ENCODE data around the gene LHFPL4.
A peak's percentile ranks its signal among the peaks of the same experiment; 100 is the strongest.
"Not testable (repeated sequence)": the region's sequence is repeated elsewhere in the genome, so short reads cannot be mapped to it uniquely, and the experiment has no call there.

Gene LHFPL4

DNA sequence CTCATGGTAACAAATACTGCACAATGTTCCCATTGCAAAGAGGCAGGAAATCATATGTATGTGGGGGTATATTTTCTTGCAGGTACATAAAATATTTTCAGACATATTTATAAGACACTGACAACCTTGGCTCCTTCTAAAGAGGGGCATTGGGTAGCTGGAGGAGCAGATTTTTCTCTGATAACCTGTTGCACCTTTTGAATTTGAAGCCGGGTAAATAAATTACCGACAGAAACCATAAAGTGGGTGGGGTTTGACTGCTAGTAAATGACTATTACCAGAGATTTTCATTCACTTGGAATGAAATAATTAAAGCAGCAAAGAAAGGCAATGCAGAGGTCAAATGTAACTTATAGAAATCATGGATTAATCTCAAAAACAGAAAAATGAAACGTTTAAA, 19.2 kb downstream of the LHFPL4 start:
- DNase-seq = no peak

DNA sequence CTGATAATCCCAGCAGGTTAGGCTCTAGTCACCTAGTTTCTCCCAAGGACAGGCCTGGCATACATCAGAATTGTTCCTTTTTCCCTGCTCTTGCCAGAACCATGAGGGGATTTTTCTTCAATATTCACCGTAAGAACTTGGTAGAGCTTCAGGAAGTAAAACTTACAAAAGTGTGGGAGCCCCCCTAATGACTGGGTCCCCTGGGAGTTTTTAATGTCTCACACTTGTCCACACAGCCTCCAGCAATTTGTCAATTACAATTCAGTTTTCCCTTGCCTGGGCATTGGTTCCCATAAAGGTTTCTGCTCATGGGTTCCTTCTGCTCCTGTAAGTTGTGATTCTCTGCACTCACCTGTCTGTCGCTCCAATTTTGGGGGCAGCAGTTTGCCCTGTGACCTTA, 28.5 kb downstream of the LHFPL4 start:
- no peak for DNase-seq

DNA sequence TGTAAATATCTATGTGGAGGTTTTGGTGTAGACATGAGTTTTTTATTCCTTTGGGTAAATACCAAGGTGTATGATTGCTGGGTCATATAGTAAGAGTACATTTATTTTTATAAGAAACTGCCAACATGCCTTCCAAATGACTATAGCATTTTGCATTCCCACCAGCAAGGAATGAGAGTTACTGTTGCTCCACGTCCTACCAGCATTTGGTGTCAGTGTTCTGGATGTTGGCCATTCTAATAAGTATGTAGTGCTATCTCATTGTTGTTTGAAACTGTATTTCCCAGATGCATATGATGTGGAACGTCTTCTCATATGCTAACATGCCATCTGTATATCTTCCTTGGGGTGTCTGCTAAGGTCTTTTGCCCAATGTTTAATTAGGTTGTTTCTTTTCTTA, 38.7 kb downstream of the LHFPL4 start:
- no peak for DNase-seq

DNA sequence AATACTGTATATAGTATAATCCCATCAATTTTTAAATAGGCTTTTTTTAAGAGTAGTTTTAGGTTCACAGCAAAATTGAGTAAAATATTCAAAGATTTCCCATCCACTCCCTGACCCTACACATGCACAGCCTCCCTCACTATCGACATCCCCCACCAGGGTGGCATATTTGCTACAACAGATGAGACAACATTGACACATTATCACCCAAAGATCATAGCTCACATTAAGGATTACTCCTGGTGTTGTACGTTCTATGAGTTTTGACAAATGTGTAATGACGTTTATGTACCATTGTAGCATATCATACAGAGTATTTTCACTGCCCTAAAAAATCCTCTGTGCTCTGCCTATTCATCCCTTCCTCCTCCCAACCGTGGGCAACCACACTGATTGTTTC, 39.3 kb downstream of the LHFPL4 start:
- no peak for DNase-seq

DNA sequence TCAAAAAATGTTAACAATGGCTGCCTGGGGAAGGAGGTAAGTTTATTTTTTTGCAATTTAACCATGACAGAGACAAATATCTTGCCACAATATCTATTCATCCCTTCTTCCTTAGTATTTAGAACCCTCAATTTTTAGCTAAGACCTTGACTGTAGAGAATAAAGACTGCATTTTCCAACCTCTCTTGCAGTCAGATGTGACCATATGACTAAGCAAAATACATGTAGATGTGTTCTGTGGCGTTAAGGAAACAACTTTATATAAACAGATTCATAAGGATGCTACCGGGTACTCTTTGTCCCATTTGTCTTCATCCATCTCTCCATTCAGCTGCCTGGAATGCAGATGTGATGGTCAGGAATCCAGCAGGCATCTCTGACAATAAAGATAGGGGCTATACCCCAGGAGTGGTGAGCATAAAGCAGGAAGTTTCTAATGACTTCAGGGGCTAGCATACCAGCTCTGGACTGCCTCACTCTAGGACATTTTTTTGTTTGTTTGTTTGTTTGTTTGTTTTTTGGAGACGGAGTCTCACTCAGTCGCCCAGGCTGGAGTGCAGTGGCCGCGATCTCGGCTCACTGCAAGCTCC, 41.1 kb downstream of the LHFPL4 start:
- DNase-seq = no peak

DNA sequence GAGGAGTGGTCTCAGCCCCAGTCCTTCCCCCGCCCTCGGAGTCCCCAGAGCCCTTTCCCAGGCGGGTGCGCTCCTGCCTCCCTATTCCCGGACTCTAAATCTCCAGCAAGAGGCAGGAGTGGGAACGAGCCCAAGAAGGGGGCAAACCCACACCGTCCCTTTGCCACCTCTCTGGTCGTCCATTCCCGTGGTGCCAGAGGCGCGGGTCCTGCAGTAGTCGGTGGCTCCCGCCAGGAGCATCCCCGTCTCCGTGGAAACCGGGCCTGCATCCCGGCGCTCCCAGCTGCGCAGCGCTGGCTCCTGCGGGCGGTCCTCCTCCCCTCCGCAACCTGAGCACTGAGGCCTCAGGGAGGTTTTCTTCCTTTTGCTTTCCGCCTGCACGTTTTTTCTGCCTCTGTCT, 44.8 kb downstream of the LHFPL4 start:
- DNase-seq = no peak

DNA sequence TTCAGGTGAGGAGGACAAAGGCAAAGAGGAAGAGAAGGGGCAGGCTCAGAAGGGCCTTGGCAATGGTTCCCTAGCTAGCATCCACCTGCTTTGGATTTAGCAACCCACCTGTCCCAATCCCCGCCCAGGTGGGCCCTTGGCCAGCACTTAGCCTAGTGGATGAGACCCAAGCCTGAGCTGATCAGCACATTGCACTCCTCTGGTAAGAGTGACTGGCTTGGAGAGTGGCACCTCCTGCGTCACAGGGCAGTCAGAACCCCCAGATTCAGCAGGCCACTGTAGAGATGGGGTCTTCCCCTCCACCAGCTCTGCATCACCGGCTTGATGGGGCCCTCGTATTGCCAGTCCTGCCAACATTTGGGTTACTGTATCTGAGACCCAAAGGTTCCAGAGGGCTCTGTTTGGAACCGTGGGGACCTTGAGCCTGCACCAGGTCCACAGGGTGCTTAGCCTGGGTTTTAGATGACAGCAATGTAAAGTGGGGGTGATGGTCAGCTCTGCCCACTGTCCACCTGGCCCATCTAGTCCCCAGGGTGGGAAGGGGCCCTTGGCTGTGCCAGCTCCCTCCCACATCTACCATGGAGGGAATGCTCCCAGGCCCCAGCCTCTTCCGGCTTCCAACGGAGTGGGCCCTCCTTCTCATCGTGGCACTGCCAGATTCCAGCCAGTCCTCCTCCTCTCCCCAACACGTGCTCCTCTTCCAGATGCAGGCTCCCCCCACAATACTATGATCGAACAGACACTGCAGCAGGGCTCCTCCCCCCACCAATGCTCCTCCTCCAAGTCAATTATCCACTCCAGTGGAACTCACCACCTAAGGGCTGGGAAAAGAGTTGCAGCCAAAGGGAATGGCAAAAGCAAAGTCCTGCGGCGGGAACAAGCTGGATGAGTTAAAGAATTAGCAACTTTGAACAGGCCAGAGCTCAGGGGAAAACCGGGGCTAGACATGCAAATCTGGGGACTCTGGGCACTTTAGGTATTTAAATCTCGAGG, 45.7 kb downstream of the LHFPL4 start:
- DNase-seq = no peak

DNA sequence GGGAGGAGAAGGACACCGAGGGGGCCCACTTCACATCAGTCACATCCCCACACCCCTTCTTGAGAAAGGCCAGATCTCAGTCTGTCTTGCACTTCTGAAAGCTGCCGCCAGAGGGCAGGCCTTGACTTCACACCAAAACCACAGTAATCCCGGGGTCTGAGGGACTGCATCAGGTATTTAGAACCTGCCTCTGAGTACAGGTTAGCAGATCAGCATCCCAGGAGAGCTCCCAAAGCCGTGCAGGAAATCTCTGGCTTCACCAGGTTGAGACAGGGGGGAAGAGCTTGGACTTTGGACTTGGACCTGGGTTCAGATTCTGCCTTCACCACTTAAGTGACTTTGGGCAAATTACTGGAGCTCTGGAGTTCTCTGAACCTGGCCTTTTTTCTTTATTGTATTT, 50.3 kb downstream of the LHFPL4 start:
- DNase-seq = peak; percentile 22

DNA sequence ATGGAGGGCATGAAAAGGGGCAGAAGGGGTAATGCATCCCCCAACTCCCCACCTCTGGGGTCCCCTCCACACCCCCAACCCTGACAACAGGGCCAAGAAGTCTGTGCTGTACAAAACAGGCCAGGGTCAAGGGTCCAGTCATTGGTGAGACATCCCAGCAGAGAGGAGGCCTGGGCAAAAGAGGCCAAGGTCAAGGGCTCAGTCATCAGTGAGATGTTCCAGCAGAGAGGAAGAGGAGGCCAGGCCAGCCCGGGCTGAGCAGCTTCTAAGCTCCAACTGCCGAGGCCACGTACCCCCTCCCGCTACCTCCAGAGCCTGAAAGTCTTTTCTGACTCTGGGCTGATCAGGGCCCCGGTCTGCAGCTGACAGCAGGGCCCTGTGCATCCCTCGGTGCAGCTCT, 52.4 kb downstream of the LHFPL4 start:
- DNase-seq = no peak

DNA sequence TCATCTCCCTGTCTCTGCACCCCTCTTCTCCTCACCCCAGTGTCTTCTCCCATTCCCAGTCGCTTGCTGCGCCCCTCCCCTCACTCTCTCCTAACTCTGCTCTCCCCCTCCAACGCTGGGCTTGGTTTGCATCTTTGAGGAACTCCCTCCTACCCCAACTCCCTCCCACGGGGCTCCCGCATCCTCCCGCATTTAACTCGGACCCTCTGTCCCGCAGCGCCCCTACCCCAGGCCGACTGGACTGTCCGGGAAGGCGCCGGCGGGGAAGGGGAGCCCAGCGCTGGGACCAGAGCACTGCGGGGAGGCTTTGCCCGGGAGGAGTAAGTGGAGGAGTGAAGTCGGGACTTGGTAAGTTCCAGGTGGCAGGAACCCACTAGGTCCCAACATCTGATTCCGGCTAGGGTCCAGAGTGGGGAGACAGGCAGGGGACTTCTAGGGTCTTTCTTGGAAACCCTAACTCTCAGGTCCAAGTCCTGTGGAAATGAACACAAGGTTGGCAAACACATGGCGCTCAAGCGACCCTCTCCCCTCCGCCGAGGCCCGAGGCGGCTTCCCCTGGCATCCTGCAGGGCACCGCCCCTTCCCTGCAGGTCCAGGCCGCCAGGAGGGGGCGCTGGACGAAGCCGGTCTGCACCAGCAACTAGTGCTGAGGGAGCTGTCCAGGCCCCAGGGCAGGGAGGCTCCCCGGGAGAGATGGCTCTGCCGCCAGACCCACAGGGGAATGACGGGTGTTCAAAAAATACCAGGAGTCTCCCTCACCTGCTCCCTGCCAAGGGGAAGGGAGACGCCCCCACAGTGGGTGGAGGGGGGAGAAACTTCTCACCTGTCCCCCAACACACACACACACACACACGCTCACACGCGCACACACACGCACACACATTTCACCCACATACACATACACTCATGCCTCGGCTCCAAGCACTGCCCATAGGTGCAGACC, 53.2 kb downstream of the LHFPL4 start:
- DNase-seq = no peak

DNA sequence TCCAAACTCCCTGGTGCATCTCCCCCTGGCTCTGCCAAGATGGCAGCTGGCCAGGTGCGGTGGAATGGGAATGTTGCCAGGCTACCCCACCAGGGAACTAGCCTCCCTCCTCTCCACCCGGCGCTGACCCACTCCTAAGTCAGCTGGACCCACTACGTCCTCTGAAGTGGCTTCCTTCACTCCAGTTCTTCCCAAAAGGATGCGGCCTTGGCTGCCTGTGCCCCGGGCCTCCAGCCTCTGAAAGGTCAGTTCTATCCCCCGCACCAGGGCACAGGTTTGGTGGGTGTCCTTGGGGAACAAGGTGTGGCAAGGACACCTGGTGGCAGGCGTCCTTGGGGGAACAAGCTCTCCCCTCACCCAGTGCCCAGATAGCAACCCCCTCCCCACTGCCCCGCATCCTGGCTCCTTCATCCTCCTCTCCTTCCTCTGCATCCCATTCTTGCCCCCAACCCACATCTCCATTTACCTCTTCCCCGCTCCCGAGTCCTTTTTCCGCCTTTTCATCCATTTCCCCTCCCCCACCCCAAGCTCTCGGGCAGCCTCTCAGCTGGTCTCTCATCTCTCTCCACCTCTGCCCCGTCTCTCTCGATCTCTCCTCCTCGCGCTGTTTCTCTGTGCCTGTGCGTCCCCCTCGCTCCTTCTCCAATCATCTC, 54.0 kb downstream of the LHFPL4 start:
- no peak for DNase-seq

DNA sequence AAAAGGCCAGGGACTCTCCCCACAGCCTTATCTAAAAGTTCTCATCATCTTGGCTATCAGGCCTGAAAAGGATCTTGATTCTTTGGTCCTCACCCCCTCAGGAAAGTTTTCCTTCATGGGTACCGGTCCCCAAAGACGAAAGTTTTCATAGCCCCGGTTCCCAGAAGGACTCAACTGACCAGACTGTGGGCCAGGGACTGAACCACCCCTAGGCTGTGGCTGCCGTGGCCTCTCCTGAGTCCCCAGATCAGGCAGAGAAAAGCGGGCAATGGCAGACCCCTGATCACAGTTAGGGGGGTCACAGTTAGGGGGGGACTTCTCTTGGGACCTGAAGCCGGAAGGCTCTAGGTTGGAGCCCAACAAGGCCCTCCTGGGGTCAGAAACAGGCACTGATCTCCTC, 54.8 kb downstream of the LHFPL4 start:
- DNase-seq = no peak

DNA sequence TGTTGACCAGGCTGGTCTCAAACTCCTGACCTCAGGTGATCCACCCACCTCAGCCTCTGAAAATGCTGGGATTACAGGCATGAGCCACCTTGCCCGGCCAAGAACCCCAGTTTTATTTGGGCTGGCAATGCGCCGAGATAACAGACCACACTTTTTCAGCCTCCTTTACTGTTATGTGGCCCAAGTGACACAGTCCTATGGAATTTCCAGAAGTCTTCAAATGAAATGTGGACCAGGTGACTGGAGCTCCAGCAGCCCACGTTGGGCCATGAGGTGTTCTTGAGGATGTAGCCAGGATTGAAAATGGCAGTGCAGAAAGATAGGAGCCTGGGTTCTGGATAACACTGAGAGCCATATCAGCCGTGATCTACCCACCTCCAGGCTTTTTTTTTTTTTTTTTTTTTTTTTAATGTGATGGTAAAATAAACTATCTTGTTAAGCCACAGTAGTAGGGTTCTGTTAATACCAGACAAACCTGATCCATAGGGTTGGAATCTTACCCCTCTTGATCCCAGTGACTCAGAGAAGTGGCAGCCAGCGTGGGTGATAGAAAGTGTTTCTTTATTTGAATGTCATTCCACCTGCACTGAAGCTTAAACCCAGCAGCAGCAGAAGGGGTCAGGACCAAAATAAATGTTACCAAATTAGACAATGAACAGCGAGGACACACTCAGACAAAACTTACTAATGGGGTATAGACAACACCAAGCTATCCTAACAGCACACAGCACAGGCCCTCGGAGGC, 55.6 kb downstream of the LHFPL4 start:
- DNase-seq = no peak

DNA sequence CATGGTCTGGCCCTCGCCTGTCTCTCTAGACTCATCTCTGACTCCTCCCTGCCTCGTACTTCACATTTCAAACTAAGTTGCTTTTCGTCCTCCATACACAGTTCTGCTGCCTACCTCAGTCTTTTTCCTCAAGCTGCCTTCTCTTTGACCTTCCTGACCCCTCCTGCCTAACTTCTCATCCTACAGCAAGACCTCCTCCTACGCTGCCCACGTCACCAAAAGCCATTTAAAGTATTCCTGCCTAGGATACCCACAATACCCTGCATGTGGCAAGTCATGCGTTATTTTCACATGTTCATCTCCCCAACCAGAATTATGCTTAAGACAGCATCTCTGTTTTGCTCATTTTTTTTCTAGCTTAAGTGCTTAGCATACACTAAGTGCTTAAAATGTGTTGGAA, 56.7 kb downstream of the LHFPL4 start:
- DNase-seq = no peak

DNA sequence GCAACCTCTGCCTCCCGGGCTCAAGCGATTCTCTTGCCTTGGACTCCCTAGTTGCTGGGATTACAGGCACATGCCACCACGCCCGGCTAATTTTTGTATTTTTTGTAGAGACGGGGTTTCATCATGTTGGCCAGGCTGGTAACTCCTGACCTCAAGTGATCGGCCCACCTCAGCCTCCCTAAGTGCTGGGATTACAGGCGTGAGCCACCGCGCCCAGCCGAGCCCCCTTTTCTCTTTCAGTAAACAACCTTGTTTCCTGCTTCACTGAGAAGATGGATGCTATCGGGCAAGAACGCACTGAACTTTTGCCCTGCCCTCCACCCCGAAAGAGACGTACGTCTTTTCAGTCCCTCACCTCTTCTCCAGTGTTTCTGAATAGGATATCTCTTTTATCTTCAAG, 59.6 kb downstream of the LHFPL4 start:
- DNase-seq = not testable (repeated sequence)

DNA sequence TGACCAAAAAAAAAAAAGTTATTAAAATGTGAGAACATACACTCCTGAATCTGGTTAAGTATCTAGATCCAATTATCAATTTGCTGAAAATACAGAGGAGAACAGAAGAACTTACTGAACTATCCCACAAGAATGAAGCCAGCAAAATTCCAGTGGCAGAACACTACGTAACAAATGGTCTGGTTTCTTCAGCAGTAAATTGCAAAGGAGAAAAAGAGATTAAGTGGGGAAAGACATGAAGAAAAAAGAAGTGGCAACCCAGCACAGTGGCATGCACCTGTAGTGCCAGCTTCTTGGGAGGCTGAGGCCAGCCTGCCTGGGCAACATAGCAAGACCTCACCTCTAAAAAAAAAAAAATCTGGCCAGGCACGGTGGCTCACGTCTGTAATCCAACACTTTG, 62.1 kb downstream of the LHFPL4 start:
- DNase-seq = no peak

DNA sequence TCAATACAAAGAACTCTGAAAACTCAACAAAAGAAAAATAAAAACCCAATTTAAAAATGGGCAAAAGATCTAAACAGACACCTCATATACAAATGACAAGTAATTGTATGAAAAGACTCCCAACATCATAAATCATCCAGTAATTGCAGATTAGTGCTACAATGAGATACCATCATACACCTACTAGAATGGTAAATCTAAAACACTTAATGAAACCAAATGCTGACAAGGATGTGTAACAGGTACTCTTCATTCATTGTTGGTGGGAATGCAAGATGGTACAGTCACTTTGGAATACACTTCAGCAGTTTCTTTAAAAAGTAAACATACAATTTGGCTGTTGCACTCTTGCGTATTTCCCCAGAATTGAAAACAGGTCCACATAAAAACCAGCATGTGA, 68.4 kb downstream of the LHFPL4 start:
- no peak for DNase-seq

DNA sequence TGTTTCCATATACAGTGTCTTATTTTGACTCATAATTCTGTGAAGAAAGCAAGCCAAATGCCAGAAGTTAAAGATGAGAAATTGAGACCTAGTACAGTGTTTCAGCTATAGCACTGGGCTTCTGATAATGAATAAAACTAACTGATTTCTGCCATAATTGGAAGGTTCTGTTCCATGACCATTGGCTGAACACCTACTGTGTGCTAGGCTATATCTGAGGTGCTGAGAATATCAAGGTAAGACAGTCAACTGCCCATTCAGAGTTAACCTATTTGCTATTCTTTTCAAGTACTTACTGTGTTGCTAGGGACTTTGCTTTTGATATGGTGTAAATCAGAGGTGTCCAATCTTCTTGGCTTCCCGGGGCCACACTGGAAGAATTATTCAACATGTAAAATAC, 73.4 kb downstream of the LHFPL4 start:
- DNase-seq = no peak

DNA sequence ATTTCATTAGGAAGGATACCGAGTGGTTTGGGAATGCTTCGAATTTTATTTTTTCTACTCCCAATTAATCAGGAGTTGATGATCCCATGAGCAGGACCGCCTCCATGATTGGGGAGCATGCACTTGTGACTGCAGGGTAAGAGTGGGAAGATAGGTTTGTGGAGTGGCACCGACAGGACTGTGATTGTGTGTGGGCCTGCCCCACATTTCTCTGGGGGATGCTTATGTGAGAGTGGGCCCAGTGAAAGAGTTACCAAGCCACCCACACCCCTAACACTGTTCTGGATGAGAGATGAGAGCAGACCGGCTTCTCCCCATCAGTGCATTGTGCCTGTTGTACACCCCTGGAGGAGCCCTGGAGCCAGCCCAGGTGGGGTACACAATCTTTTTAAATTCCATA, 76.7 kb downstream of the LHFPL4 start:
- no peak for DNase-seq

DNA sequence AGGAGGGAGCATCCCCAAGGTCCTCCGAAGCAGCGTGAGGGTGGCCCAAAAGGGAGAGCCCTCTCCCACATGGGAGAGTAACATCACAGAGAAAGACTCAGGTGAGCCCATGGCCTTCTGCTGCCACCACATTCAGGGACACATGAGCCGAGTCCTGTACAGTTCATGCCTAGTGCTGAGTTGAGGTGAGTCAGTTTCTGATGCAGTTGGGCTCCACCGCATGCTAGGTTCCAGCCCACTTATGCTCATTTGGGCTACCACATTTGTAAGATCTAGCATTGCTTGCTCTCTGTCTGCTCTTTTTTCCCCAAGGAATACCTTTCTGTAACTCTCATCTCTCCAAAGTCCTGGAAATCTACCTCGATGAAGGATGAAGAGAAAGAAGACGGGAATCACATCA, 79.1 kb downstream of the LHFPL4 start:
- DNase-seq = no peak

DNA sequence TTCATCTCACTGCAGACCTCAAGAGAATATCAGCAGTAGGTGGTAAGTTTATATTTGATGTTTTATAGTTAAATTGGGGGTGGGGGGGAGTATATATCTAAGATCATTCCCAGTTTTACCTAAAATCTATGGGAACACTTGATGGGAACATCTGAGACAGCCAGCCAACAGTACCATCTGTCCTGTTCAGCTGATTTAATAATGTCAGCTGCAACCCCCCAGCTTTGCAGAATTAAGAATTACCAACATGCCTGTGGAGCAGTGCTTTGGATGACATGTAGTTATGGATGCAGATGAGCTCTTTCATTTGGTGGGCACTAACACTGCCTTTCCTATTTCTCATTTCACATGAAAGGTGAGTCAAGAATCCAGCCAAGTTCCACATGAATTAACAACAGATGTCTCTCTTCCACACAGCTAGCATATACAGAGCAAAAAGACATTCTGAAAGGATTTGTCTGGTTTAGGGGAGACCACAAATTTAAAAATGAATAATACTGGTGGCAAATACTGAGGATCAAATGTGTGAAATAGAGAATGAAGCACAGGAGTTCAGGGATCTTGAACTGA, 80.0 kb downstream of the LHFPL4 start:
- DNase-seq = no peak

DNA sequence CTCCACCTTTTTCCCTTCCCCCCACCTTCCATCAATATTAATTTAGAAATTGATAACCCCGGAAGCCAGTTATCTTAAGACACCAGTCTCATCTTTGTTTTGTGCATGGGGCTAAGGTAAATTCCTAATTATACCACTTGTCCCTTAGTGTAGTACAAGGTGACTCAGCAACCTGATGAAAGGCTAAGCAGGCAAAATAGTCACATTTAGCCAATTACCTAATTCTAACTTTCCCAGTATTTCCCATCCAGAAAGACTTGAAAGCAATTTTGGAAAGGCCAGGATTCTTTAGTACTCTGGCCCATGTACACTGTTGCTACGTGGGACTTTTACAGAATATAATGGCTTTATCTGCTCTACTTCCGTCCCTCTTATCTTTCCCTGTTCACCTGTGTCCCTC, 83.6 kb downstream of the LHFPL4 start:
- DNase-seq = no peak
